HFF-Myc (cell line): ENCODE results near the gene SFI1.

Experiments
- DNase-seq: peaks from one replicate; pipeline ENCODE4 v3.0.0-alpha.2; 2011; ENCODE audit warnings: low read depth; ENCODE audit errors: extremely low read depth
- H3K4me3 ChIP-seq: replicated peaks from 2 replicates; pipeline ENCODE4 v1.5.1; 2011; ENCODE audit warnings: low read depth, mild to moderate bottlenecking, control low read depth, low read length
- TF ChIP-seq, protein P1 (sequence below): IDR thresholded peaks from 2 replicates; pipeline ENCODE4 v1.5.1; 2012; ENCODE audit warnings: mild to moderate bottlenecking, low read depth, low read length, control low read depth; ENCODE audit errors: missing control alignments

The SFI1 gene

DNA sequence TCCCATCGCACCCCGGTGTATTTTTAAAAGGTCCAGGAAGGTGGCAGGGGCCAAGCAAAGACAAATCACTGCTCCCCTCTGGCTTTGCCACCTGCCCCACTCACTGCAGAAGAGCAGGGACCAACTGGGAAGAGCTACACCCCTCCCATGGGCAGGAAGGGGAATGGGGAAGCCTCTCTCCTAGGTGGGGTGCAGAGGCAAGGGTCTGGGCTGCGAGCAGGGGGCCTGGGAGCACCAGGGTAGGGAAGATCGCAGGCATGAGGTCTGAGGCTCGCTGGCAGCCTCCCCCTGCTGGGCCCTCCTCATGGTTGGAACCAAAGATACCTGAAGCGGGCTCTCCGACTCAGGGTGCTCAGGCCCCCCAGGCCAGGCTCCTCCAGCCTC is 128.9 kb downstream of the SFI1 start:
- no peak overlapping the region for H3K4me3 ChIP-seq
- TF ChIP-seq, protein P1, sequence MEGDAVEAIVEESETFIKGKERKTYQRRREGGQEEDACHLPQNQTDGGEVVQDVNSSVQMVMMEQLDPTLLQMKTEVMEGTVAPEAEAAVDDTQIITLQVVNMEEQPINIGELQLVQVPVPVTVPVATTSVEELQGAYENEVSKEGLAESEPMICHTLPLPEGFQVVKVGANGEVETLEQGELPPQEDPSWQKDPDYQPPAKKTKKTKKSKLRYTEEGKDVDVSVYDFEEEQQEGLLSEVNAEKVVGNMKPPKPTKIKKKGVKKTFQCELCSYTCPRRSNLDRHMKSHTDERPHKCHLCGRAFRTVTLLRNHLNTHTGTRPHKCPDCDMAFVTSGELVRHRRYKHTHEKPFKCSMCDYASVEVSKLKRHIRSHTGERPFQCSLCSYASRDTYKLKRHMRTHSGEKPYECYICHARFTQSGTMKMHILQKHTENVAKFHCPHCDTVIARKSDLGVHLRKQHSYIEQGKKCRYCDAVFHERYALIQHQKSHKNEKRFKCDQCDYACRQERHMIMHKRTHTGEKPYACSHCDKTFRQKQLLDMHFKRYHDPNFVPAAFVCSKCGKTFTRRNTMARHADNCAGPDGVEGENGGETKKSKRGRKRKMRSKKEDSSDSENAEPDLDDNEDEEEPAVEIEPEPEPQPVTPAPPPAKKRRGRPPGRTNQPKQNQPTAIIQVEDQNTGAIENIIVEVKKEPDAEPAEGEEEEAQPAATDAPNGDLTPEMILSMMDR = no peak
- DNase-seq = no peak

DNA sequence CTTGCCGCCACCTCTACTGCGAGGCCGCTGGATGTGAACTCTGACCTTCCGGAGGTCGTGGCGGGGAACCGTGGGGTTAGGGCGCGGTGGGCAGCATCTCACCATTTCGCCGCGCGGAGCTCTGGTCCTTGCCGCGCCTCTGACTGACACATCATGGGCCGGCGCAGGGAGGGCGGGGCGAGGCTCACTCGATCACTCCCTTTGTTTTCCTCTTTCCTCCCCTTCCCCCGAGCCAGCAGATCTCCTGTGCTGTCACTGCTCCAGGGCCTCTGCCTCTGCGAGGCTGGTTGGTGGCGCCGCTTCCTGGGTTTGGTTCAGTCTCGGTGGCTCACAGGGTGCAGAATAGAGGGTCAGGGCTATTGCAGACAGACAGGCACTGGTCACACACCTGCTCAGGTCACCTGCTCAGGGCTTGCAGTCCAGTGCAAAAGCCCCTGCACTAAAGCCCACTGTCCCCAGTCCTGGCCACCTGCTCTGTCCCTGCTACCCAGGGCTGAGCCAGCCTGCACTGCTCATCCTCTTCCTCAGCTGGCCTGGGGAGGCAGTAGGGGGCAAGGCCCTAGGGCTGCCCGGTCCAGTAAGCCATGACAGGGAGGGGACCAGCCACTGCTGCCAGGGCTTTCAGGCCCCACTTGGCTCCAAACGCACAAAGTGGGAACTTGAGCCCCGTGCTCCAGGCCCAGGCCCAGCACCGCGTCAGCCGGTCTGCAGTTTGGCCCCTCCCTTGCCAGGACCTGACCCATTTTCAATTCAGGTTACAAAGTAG is 129.5 kb downstream of the SFI1 start:
- TF ChIP-seq, protein P1 = no peak
- H3K4me3 ChIP-seq = no peak overlapping the region
- DNase-seq = no peak

DNA sequence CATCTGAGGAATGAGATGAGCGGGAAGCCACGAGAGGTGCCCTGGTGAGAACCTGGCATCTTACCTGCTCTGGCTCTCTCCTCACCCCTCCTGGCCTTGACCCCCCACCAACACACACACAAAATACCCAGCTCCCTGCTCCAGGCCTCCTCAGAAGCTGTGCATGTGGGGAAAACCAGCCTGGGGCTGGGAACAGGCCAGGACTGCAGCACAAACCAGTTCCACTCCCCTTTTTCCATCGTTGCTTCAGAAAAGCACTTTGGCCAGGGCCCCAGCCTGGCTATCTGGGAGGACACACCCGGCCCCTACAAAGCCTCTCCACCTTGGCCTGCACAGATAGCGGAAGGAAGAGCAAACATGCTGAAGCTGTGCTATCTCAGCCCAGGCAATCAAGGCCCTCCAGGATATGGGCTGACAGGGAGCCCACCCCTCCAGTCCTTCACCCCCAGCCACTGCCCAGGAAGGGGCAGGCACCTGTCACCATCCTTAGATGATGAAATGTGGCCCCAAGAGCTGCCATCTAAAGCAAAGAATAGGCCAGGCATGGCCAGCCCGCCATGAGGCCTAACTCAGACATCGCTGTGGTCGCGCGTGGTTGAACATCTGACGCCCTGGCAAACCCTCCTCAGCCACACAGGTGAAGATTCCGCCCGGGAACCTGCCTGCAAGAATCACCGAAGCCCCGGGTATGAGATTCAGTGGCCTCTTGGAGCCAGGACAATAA is 130.3 kb downstream of the SFI1 start:
- H3K4me3 ChIP-seq = no peak overlapping the region
- TF ChIP-seq, protein P1 = no peak
- no peak for DNase-seq

DNA sequence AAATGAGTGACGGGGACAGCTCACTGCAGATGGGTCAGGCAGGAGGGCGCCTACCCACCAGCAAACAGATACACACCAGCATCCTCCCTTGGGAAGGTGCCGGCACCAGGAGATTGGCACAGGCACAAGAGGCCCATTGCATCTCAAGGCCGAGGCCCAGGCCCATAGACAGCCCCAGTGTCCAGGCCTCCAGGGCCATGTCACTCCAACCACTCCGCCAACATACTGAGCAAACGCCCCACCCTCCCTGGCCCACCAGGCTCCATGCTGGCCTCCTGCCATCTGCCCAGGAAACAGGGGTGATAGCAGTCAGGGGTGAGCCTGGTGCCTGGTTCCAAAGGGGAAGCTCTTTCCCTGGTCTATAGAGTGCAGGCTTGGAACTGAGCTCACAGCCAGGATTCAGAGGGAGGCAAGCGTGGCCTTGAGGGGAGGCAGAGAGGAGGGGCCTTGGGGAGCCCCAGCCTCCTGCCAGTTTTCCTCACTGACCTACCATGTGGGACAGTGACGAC is 130.9 kb downstream of the SFI1 start:
- TF ChIP-seq, protein P1 = no peak
- H3K4me3 ChIP-seq = no peak overlapping the region
- DNase-seq = no peak

DNA sequence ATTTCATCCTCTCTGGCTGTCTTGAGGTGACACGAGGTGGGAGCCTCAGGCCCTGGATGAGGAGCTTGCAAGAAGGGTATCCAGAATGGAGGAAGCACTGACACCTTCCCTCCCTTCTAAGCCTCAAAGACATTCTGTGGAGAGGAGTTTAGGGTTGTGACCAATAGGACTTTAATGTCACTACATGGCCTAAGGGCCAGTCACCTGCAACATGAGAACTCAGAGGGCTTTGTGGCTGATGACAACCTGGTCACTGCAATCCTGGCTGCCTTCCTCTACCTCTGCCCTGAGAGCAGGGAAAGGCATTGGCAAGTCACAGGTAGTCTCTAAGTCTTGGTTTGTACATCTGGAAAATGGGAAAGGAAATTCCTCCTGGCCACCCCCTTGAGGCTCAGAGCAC is 132.0 kb downstream of the SFI1 start:
- DNase-seq = no peak
- TF ChIP-seq, protein P1 = no peak
- no peak overlapping the region for H3K4me3 ChIP-seq

DNA sequence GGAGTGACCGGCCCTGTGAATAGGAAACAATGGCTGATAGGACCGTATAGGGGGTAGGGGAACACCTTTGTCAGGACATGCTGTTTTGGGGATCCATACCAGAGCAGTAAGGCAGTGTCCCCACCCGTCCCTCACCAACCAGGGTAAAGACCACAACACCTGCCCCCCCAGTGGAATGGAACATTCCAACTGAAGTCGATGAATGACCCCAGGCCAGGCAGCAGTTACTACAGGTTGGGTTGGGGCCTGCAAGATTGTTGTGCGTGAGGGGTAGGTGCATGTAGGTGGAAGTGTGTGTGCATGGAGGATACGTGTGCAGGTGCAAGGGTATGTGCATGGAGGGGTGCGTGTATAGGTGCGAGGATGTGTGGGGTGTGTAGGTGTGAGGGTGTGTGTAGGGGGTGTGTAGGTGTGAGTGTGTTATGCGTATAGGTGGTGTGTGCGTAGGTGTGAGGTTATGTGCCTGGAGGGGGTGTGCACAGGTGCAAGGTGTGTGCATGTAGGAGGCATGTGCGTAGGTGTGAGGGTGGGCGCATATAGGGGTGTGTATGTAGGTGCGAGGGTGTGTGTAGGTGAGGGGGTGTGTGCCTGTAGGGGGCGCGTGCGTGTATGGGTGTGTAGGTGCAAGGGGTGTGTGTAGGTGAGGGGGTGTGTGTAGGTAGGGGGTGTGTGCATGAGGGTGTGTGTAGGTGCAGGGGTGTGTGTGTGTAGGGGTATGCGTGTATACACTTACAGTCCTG is 132.8 kb downstream of the SFI1 start:
- H3K4me3 ChIP-seq = peak overlapping the region; percentile 75
- no peak for DNase-seq
- TF ChIP-seq, protein P1 = peak; percentile 3
